HG02938 (cell line): Measurements from ENCODE around the gene C17orf114.

Experiments used
- ATAC-seq: cut with Tn5 transposase; IDR thresholded peaks from one replicate; pipeline ENCODE4 v1.9.1; 2021; ENCODE audit warnings: mild to moderate bottlenecking, moderate library complexity; ENCODE audit not compliant: unreplicated experiment

C17orf114 gene

GRCh38 chr17:4788159-4788806 is 13.8 kb downstream of the C17orf114 start:
- ATAC-seq: no peak

GRCh38 chr17:4786516-4786915 is 15.6 kb downstream of the C17orf114 start:
- ATAC-seq: no peak

- ATAC-seq: no peak
These were observed 16.0 kb downstream of the C17orf114 start, which contains the start of gene VMO1 for GRCh38 chr17:4786106-4786511. VMO1 (minus strand) TSS chr17:4786364; CDS start chr17:4786352, 12 bp downstream.

GRCh38 chr17:4785311-4786105 is 16.6 kb downstream of the C17orf114 start:
- no peak for ATAC-seq

GRCh38 chr17:4782652-4783051 is 19.5 kb downstream of the C17orf114 start:
- ATAC-seq: no peak

GRCh38 chr17:4780325-4780955 is 21.7 kb downstream of the C17orf114 start:
- no peak for ATAC-seq

GRCh38 chr17:4777969-4778760 is 24.0 kb downstream of the C17orf114 start:
- no peak for ATAC-seq

GRCh38 chr17:4772235-4772613 is 29.9 kb downstream of the C17orf114 start:
- ATAC-seq: no peak

GRCh38 chr17:4771519-4772234 is 30.5 kb downstream of the C17orf114 start, which contains the start of gene TM4SF5:
TM4SF5 (plus strand) TSS chr17:4771886; CDS start chr17:4771923, 37 bp downstream.
- no peak for ATAC-seq

- ATAC-seq: no peak
These were observed 32.5 kb downstream of the C17orf114 start for GRCh38 chr17:4769628-4770027.

- no peak for ATAC-seq
These were observed 33.8 kb downstream of the C17orf114 start for GRCh38 chr17:4768298-4768697.

- no peak for ATAC-seq
These were observed 35.4 kb downstream of the C17orf114 start for GRCh38 chr17:4766723-4767122.

GRCh38 chr17:4766201-4766600 is 35.9 kb downstream of the C17orf114 start:
- ATAC-seq: no peak

- ATAC-seq: no peak
These were observed 37.5 kb downstream of the C17orf114 start for GRCh38 chr17:4764595-4764994.

GRCh38 chr17:4759776-4760236 is 42.3 kb downstream of the C17orf114 start:
- ATAC-seq: no peak

- no peak for ATAC-seq
These were observed 48.7 kb downstream of the C17orf114 start for GRCh38 chr17:4753392-4753791.

- ATAC-seq: no peak
These were observed 50.2 kb downstream of the C17orf114 start for GRCh38 chr17:4751932-4752331.
